GM21723 (cell line): ENCODE measurements around the gene RPL32.

Experiments
- ATAC-seq: cut with Tn5 transposase; IDR thresholded peaks from one replicate; pipeline ENCODE4 v1.9.1; 2021; ENCODE audit warnings: mild to moderate bottlenecking, moderate library complexity; ENCODE audit not compliant: unreplicated experiment

The RPL32 gene

GRCh38 chr3:12833222-12834161 lies 7.9 kb downstream of the RPL32 start:
- ATAC-seq: no peak

- no peak for ATAC-seq
Observed at GRCh38 chr3:12832350-12833221, 8.8 kb downstream of the RPL32 start.

GRCh38 chr3:12831301-12831866 lies 10.0 kb downstream of the RPL32 start:
- no peak for ATAC-seq

- ATAC-seq: no peak
Observed at GRCh38 chr3:12830785-12831156, 10.6 kb downstream of the RPL32 start.

- no peak for ATAC-seq
Observed at GRCh38 chr3:12829886-12830784, 11.2 kb downstream of the RPL32 start.

- no peak for ATAC-seq
Observed at GRCh38 chr3:12829404-12829803, 12.0 kb downstream of the RPL32 start.

GRCh38 chr3:12828751-12829150 lies 12.6 kb downstream of the RPL32 start:
- no peak for ATAC-seq

- no peak for ATAC-seq
Observed at GRCh38 chr3:12825156-12825555, 16.2 kb downstream of the RPL32 start.

- ATAC-seq: no peak
Observed at GRCh38 chr3:12824299-12824698, 17.1 kb downstream of the RPL32 start.

- no peak for ATAC-seq
Observed at GRCh38 chr3:12822725-12823373, 18.5 kb downstream of the RPL32 start.

- no peak for ATAC-seq
Observed at GRCh38 chr3:12818773-12819172, 22.6 kb downstream of the RPL32 start.

GRCh38 chr3:12818273-12818672 lies 23.1 kb downstream of the RPL32 start:
- ATAC-seq: no peak

- no peak for ATAC-seq
Observed at GRCh38 chr3:12817343-12817710, 24.0 kb downstream of the RPL32 start.

- ATAC-seq: no peak
Observed at GRCh38 chr3:12816521-12817342, 24.6 kb downstream of the RPL32 start.

- no peak for ATAC-seq
Observed at GRCh38 chr3:12815719-12816118, 25.6 kb downstream of the RPL32 start.

- no peak for ATAC-seq
Observed at GRCh38 chr3:12815078-12815477, 26.3 kb downstream of the RPL32 start.

GRCh38 chr3:12813967-12814366 lies 27.4 kb downstream of the RPL32 start:
- ATAC-seq: no peak

GRCh38 chr3:12812812-12813211 lies 28.6 kb downstream of the RPL32 start:
- no peak for ATAC-seq

GRCh38 chr3:12810961-12811360 lies 30.4 kb downstream of the RPL32 start:
- ATAC-seq: no peak
